GM15510 (cell line): Measurements from ENCODE around the gene HSPA12B.

ENCODE experiments used
- POLR2A ChIP-seq: IDR thresholded peaks from 3 replicates; pipeline ENCODE4 v1.6.1; 2011; ENCODE audit warnings: borderline replicate concordance; ENCODE audit not compliant: insufficient read length; ENCODE audit errors: extremely low read depth

HSPA12B gene

DNA sequence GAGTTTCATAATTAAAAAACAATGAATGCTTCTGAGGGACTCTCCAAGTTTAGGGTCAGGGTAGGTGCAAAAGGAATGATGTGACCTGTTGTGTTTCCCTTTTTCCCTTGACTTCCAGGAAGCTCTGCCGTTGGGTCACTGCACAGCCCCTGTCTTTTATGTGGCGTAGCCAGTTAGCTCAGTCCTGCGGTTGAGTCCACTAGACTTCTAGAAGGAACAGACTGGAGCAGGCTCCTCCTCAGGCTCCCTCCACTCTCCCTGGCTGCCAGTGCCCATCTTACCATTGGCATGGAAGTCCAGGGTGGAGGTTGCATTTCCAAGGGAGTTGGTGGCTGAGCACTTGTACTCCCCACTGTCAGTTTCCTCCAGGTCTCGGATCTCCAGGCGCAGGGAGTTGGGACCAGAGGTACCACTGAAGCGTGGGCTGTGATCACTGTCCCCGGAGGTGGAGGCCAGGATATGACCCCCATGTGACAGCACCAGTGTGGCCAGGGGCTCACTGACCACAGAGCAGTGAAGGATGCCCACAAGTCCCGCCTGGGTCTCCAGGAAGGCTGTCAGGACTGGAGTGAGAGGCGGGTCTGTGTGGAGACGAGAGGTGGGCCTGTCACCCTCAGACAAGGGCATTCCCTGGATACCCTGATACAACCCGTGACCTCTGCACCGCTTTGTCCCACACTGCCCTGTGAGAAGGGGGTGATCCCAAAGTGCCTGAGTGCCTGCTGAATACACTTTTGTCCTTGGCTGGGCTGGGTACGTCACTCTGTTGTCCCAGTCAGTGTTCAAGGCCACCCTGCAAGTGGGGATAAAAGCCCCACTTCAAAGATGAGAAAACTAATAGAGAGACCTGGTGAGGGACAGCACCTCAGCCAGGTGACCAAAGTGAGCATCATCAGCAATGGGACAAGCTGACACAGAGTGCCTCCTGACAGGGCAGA is 31.2 kb upstream of the HSPA12B start:
- TF ChIP-seq POLR2A = no peak

DNA sequence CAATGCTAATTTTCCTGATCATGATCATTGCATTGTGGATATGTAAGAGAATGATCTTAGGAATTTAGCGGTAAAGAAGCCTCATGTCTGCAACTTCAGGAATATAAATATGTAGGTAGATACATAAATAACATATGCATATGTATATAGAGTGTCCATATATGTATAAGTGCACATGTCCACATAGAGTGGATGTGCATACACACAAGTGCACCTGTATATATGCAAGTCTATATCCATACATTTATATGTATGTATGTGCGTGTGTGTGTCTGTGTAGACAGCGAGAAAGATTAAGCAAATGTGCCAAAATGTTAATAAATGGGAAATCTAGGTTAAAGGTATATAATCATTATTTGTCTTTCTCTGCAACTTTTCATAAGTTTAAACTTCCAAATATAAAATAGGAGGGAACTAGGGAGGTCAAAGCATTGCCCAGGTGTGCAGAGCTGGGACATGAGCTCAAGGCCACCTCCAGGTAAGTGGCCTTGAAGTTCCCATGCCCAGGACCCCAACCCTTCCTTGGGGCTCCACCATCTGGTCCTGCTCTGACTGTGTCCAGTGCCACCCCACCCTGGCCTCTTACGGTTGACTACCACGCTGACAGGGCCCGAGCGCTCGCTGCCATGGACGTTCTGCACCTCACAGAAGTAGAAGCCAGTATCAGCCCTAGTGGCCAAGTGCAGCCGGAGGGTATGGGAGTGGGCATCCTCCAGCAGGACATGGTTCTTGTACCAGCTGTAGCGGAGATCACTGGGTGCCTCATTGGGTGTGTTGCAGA is 29.7 kb upstream of the HSPA12B start:
- no peak for TF ChIP-seq POLR2A

DNA sequence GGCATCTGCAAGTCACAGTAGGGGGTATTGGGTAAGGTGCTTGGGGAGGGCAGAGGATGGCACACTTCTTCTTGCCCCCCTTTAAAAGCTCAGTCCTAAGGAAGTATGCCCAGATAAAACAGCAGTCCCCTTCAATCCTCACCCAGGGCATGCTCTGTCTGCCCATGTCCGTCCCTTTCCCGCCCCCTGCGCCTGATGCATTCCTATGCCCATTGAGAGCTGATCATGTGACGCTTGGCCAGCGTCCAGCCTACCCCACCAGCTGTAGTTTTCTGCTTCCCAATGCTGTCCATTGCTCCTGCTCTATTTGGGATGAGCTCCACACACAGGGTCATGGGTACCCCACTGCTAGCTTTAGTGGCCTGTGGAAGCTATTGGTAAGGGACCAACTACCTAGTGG is 28.4 kb upstream of the HSPA12B start:
- TF ChIP-seq POLR2A = no peak

DNA sequence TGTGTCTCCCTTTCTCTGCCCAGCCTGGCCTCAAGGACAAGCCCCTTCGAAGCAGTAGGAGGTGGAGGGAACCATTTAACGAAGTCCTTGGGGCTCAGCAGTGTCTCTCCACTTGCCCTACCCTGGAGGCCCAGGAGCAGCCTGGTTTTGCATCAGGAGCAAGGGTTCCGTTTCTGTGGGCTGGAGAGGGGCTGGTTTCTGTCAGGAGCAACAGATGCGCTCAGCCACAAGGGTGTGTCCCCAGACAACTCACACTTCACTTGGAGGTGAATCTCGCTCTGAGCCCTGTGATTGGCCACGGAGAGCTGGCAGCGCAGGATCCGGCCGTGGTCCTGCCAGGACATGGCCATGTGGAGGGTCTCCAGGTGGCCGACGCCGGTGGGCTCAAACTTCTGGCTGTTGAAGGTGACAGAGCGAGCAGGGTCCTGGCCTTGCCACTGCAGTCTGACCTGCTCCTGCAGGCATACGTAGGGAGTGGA is 27.0 kb upstream of the HSPA12B start:
- no peak for TF ChIP-seq POLR2A

DNA sequence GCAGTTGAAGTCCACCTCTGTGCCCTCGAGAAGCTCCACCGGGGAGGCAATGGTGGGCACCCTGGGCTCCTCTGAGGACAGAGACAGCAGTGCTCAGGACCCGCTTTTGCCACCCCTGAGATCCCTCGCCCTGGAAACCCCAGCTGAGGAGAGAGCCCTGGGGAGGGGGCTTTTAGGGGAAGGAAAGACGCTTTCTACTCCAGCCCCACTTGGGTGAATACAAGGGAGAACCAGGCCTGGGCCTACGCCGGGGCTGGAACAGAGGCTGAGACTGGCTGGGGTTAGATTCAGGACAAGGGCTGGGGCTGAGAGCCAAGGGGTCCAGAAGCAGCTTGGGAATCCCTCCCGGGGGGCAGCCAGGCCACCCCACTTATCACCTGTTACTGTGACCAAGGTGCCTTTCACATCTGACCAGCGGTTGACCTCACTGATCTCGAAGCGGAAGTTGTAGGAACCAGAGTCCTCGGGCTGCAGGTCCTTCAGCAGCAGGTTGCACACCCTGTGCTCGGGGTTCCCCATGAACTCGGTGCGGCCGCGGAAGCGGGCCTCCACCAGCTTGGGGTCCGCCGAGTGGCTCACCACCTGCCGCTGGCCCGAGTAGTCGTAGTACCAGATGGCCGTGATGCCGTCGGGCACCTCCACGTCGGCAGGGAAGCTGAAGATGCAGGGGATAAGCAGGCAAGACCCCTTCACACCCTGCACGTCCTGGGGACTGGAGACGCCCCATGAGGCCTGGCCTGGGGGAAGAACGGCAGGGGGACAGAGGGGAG is 26.3 kb upstream of the HSPA12B start:
- no peak for TF ChIP-seq POLR2A

DNA sequence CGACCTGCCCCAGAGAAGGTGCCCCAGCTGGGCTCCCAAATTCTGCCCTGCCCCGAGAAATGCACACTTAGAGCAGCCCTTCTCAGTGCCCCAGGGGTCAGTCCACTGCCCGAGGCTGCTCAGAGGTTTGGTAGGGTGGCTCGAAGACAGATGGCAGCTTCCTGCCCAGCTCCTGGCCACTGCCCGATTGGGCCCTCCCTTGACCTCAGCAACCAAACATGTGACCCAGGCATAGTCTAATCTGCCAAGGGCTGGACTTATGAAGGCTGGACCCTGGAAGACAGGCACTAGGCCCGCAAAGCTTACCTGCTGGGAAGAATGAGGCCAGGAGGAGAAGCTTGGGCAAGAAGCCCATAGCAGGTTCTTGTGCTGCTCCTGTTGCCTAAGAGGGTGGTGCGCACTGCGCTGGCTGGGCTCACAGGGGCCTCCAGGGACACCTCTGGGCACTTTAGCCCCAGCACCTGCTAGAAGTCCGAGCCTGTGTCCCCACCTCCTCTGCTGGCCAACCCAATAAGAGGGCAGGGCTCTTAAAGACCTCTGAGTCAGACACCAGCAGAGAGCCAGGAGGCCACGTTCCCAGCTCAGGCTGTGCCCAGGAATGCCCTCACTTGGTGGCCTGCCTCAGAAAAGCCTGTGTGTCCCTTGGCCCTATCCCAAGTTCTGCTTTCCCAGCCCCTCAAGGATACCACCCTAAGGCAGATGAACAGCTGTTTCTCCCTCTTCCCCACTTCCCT is 25.5 kb upstream of the HSPA12B start:
- no peak for TF ChIP-seq POLR2A

DNA sequence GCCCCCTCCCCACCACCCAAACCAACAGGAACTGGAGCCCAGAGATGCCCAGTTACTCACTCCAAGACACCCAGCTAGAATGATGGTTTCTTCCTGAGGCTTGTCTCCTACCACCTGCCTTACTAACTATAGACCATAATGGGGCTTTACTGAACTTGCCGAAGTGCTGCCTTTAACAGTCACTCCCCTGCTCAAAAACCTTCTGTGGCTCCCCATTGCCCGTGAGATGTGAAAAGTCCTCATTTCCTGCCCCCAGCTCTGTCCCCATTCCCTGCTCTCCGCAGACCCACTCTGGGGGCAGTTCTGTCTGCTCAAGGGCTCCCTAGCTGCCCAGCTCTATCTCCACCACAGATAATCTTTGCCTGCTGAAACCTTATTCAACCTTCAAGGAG is 25.0 kb upstream of the HSPA12B start:
- TF ChIP-seq POLR2A = no peak

DNA sequence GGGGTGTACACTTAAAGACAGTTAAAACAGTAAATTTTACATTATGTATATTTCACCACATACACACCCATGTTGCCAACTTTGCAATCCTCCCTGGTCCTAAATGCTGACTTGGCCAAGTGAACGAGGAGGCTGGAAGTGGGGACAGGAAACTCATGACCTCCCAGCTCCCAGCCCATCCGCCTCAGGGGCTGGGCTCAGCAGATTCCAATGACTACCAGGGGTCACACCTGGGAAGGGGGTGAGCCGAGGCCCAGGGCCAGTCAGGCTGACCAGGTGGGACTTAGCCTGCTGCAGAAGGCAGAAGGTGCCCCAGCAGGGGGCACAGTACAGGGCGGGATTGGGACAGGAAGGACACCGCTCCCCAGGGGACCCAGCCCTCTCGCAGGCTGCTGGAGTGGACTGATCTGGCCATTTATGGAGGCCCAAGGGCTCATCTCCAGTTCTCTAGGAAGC is 22.4 kb upstream of the HSPA12B start:
- no peak for TF ChIP-seq POLR2A

DNA sequence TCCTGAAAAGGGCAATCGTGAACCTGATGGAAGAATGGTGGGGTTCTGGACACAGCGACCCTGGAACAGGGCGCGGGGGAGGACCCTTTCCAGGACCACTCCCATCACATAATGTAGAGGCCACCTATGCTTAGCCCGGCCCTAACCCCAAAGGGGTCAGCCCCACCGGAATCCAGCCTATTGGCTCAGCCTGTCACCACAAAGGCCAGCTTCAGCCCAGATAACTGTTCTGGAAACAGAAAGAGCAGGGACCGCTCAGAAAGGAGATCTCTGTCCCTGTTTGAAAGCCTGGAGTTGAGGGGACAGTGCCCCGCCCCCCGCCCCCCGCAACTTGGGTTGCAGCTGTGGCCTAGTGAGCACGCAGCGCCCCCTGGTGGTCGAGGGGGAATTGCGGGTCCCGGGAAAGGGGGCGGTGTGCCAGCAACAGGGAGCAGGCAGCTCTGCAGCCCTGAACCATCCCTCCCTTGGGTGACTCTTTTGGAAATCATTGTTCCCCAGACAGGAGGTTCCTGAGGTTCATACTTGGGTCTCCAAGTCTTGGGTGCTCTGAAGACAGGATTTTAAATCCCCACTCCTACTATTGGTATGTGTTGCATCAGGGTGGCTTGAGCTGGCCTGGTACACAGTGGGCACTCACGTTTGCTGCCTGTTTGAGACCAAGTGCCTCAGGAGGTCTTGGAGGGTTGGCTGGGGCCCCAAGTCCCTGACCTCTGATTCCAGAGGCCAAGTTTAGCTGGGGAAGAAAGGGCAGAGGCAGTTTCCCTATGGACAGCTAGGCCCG is 21.6 kb upstream of the HSPA12B start:
- TF ChIP-seq POLR2A = no peak

DNA sequence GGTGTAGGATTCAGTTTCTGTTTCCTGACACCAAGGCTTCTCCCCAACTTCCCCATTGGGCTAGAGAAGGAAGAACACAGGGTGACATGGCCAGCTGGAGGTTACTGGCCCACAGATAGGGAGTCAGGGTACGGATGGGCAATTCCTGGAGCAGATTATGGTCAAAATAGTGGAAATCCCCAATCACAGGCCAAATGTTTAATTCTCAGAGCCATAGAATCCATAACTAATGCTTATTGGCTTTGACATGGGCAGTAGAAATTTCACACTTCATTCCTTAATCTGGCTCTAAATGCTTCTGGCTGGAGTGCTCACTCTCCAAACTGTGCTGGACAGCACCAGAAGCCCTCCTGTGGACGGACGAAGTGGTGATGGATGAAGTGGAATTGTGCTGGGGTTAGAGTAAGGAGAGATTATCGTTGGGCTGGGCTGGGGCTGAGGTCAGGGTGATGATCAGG is 21.0 kb upstream of the HSPA12B start:
- no peak for TF ChIP-seq POLR2A

DNA sequence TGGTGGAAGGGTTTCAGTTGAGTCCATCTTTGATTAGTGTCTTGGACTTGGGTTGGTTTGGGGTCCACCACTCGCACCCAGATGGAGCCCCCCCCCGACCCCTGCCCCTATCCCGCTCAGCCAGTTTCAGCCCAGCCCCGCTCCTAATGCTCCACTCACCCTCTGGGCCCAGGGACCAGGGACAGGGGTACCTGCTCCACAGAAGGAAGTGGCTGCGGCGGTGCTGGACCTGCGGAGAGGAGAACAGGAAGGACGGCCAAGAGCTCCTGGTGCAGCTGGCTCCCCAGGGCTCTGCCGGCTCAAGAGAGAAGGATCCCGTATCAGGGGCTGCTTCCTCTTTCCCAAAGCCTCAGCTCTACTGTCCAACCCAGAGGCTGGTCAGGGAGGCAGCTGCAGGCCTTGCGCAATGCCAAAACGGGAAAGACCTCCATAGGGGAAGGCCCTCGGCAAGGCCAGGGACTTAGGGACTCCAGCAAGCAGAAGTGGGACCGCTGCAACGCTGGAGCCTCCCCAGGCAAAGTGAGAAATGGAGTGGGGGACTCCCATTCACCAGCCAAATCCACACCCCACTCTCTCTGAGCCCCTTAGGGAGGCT is 20.1 kb upstream of the HSPA12B start, which contains the start of gene SIGLEC1:
Gene SIGLEC1 (minus strand): TSS at position 322 of the 595 bp plus-strand sequence. CDS start 5,472 bp downstream, outside the sequence.
- no peak for TF ChIP-seq POLR2A

DNA sequence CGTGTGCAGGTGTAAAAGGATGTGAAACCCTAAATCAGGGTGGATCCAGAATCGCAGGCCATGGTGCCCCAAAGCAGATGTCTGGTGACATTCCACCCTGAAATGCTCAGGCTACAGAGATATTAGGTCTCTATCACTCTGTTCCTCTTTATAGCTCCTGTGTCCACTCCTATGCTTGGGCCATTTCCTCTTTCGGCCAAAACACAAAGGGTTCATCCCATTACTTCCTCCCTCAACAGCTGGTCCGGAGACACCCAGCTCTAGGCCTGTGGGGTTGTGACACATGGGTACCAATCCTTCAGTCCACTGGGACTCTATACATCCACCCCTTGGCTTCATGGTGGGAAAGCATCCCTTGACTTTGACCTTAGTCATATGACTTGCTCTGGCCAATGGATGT is 18.4 kb upstream of the HSPA12B start:
- no peak for TF ChIP-seq POLR2A
